DOHH2 (cell line): ENCODE data around the gene IQGAP1.
"Not testable (repeated sequence)": the region's sequence is repeated elsewhere in the genome, so short reads cannot be mapped to it uniquely, and the experiment has no call there.

Experiments
- CTCF ChIP-seq: fragments of 200-600 bp; sonication (generic); IDR thresholded peaks from one replicate; pipeline ENCODE4 v1.5.1; 2014; ENCODE audit warnings: antibody characterized with exemption, mild to moderate bottlenecking, low read depth, low read length; ENCODE audit not compliant: poor library complexity, severe bottlenecking
- EZH2phosphoT487 ChIP-seq: fragments of 200-600 bp; sonication (generic); IDR thresholded peaks from 2 replicates; pipeline ENCODE4 v1.6.1; 2017; ENCODE audit warnings: borderline replicate concordance, mild to moderate bottlenecking, antibody characterized with exemption, low read length, moderate library complexity, mixed read lengths

- TF ChIP-seq CTCF, EZH2phosphoT487: not testable (repeated sequence)
Measured at GRCh38 chr15:90510781-90511180, 122.7 kb downstream of the IQGAP1 start.
